ENCODE measurements around the gene GNAQ.

GRCh38 chr9:77892171-77892570 is 139.4 kb downstream of the GNAQ start:
- TF ChIP-seq CTCF (IDR thresholded peaks at IDR 0.05) (no peak), POLR2A (IDR thresholded peaks at IDR 0.05; ENCODE audit: low read depth) (no peak), POLR2AphosphoS5 (IDR thresholded peaks at IDR 0.05) (no peak), EP300 (IDR thresholded peaks at IDR 0.05) (no peak)
